ENCODE results near the gene RCOR1. TPM values are rescaled to one million over a fixed set of nuclear protein-coding genes. Genes with fewer than 3 reads are reported as not detected.
"Not testable (repeated sequence)": the region's sequence is repeated elsewhere in the genome, so short reads cannot be mapped to it uniquely, and the experiment has no call there.

The RCOR1 gene
- total and polyA plus RNA-seq, 2 donors (not counting 1 experiment from before 2014, with no cell fraction given), result 8.7 to 37.1 TPM

GRCh38 chr14:102575160-102575845 is 17.1 kb upstream of the RCOR1 start:
- Mint-ChIP-seq H3K4me3 (no peak overlapping the region), H3K27me3 (no peaks in the 10 kb centered on the region), H3K27ac (no peak overlapping the region), H3K9me3 (ENCODE audit: insufficient read depth) (no peaks in the 10 kb centered on the region), H3K4me1 (peaks cover 16% of the 10 kb centered on the region)
- ChIA-PET CTCF (interaction anchor here (1.7 kb wide), 2 partner anchors 19 to 119 kb away, joined by 3 to 6 read pairs; no protein-coding TSS in a partner anchor), POLR2A (interaction anchor here (0.6 kb wide), 1 partner anchor 56 kb away, joined by 3 read pairs; no protein-coding TSS in a partner anchor)
- ATAC-seq (ENCODE audit: low read depth), result no peak
- H3K36me3 ChIP-seq (replicated peaks in 1 of 2; ENCODE audit: control extremely low read depth in 1 of 2, control insufficient read depth in 1 of 2, extremely low read depth in 1 of 2, insufficient read depth in 2 of 2, low read length in 1 of 2), result no peaks in the 10 kb centered on the region
- H3K27ac ChIP-seq (ENCODE audit: low read length in 2 of 2), result no peak overlapping the region
- H3K4me2 ChIP-seq (replicated peaks; ENCODE audit: low read depth, low read length, poor library complexity, severe bottlenecking), result no peak overlapping the region
- no peaks in the 10 kb centered on the region for H3K27me3 ChIP-seq (replicated peaks in 1 of 4; ENCODE audit: control extremely low read depth in 1 of 4, control insufficient read depth in 3 of 4, insufficient read depth in 4 of 4, low read length in 3 of 4)
- intact Hi-C loops (cut with micrococcal nuclease), result no loop called here
- no peaks in the 10 kb centered on the region for H4K20me1 ChIP-seq (ENCODE audit: control insufficient read depth, insufficient read depth, low read length, poor library complexity, severe bottlenecking)
- peaks cover 0 to 5% (median 0%) of the 10 kb centered on the region in 3 donors for H3K9me3 ChIP-seq (ENCODE audit: control extremely low read depth in 1 of 3, control insufficient read depth in 2 of 3, insufficient read depth in 1 of 3, low read length in 2 of 3)
- H3K9ac ChIP-seq (ENCODE audit: low read length), result no peak overlapping the region
- H3K79me2 ChIP-seq (ENCODE audit: control insufficient read depth, insufficient read depth, low read length), result no peaks in the 10 kb centered on the region
- TF ChIP-seq EZH2 (IDR thresholded peaks at IDR 0.05; ENCODE audit: borderline replicate concordance, insufficient read depth, low read depth, low read length, poor library complexity, severe bottlenecking) (no peak), CTCF (IDR thresholded peaks at IDR 0.05) (no peak)
- peaks cover 14 to 19% of the 10 kb centered on the region in 2 donors for H3K4me1 ChIP-seq (ENCODE audit: control insufficient read depth in 2 of 2, insufficient read depth in 2 of 2, low read length in 2 of 2)
- DNase-seq, result no peak
- H2AFZ ChIP-seq (ENCODE audit: insufficient read depth, low read depth, low read length, poor library complexity, severe bottlenecking), result no peak overlapping the region
- WGBS (ENCODE audit: insufficient coverage), result 90% methylated on average over 10 of the region's 15 CpGs
- H3K4me3 ChIP-seq (ENCODE audit: control extremely low read depth in 1 of 5, extremely low read depth in 1 of 5, insufficient read depth in 1 of 5, low read depth in 2 of 5, low read length in 4 of 5), result no peak overlapping the region

DNA sequence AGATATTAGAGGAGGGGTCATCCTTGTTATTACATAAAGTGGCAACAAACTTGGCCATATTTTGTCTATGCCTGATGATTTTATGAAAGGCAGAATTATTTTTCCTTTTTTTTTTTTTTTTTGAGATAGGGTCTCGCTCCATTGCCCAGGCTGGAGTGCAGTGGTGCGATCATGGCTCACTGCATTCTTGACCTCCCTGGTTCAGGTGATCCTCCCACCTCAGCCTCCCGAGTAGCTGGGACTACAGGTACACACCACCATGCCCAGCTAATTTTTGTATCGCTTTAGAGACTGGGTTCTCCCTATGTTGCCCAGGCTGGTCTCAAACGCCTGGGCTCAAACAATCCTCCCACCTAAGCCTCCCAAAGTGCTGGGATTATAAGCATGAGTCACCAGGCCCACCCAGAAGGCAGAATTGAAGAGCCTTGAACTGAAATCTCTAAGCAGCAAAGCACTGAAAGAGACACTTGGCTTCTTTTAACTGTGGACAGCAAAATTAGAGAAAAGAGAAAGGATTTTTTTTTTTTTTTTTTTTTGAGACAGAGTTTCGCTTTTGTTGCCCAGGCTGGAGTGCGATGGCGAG is 16.5 kb upstream of the RCOR1 start:
- POLR2A ChIA-PET, result not testable (repeated sequence)

More for the DNA sequence above, 16.5 kb upstream of the RCOR1 start:
- peaks cover 14 to 19% of the 10 kb centered on the region in 2 donors for H3K4me1 ChIP-seq (ENCODE audit: control insufficient read depth in 2 of 2, insufficient read depth in 2 of 2, low read length in 2 of 2)
- H3K27ac Mint-ChIP-seq; H3K9me3 Mint-ChIP-seq (ENCODE audit: insufficient read depth); H3K4me3 Mint-ChIP-seq; H3K4me2 ChIP-seq (replicated peaks; ENCODE audit: low read depth, low read length, poor library complexity, severe bottlenecking); DNase-seq; H3K9ac ChIP-seq (ENCODE audit: low read length); H3K4me3 ChIP-seq (ENCODE audit: control extremely low read depth in 1 of 5, extremely low read depth in 1 of 5, insufficient read depth in 1 of 5, low read depth in 2 of 5, low read length in 4 of 5); ATAC-seq (ENCODE audit: low read depth); H3K27ac ChIP-seq (ENCODE audit: low read length in 2 of 2); H3K36me3 ChIP-seq (replicated peaks in 1 of 2; ENCODE audit: control extremely low read depth in 1 of 2, control insufficient read depth in 1 of 2, extremely low read depth in 1 of 2, insufficient read depth in 2 of 2, low read length in 1 of 2); intact Hi-C loops (cut with micrococcal nuclease); H4K20me1 ChIP-seq (ENCODE audit: control insufficient read depth, insufficient read depth, low read length, poor library complexity, severe bottlenecking); H2AFZ ChIP-seq (ENCODE audit: insufficient read depth, low read depth, low read length, poor library complexity, severe bottlenecking); H3K9me3 ChIP-seq (ENCODE audit: control extremely low read depth in 1 of 3, control insufficient read depth in 2 of 3, insufficient read depth in 1 of 3, low read length in 2 of 3); H3K27me3 ChIP-seq (replicated peaks in 1 of 4; ENCODE audit: control extremely low read depth in 1 of 4, control insufficient read depth in 3 of 4, insufficient read depth in 4 of 4, low read length in 3 of 4); H3K79me2 ChIP-seq (ENCODE audit: control insufficient read depth, insufficient read depth, low read length); H3K27me3 Mint-ChIP-seq: not testable (repeated sequence)
- peaks cover 16% of the 10 kb centered on the region for H3K4me1 Mint-ChIP-seq
- CTCF ChIA-PET, result interaction anchor here (1.7 kb wide), 2 partner anchors 19 to 119 kb away, joined by 3 to 6 read pairs; no protein-coding TSS in a partner anchor
- 91% methylated on average over 5 of the region's 8 CpGs for WGBS (ENCODE audit: insufficient coverage)

Data from B cell (primary cell).